Sciatic nerve (tissue), 2 donors: ENCODE results near the gene RAB31. TPM values are rescaled to one million over a fixed set of nuclear protein-coding genes. Genes with fewer than 3 reads are reported as not detected.
A peak's percentile ranks its signal among the peaks of the same experiment; 100 is the strongest.

ENCODE experiments used
- ATAC-seq: fragments of 200-7000 bp; cut with Tn5 transposase; one replicate; pipeline ENCODE4 v1.9.1; 2020; ENCODE audit warnings: mild to moderate bottlenecking, moderate library complexity
- DNase-seq: peaks from one replicate; pipeline ENCODE4 v3.0.0-alpha.2; 2020; ENCODE audit warnings: low spot score
- intact Hi-C: fragments of 100-400 bp; cut with DNase I; formaldehyde crosslinking; loops from one replicate; pipeline ENCODE4 v1.14.2; 2022
- total RNA-seq: library from RNA; stranded (reverse); fragmentation: NEBNext Ultra II Directional; extraction: Animal tissue kit (Norgen Biotek cat#: 25700); gene quantifications from one replicate; pipeline ENCODE4 v1.2.1, GENCODE V29; 2021
- donor health status: DM: no; HTN: no; CAD: no.
- donor health status: DM: no; HTN: no; CAD: no.

The RAB31 gene
- total RNA-seq, 1 donor from 2014 or later: 53.4 TPM

- ATAC-seq: peak; percentile 45
- DNase-seq: no peak
- intact Hi-C loops: no loop called here
Observed at GRCh38 chr18:9823805-9824473, 115.8 kb downstream of the RAB31 start.

- intact Hi-C loops: no loop called here
- no peak for DNase-seq
- peak; percentile 66 for ATAC-seq
Observed at GRCh38 chr18:9824474-9824832, 116.4 kb downstream of the RAB31 start.

GRCh38 chr18:9824952-9825371 is 116.9 kb downstream of the RAB31 start:
- no peak for DNase-seq
- peak; percentile 38 for ATAC-seq
- intact Hi-C loops: no loop called here

GRCh38 chr18:9825571-9826073 is 117.5 kb downstream of the RAB31 start:
- intact Hi-C loops: no loop called here
- DNase-seq: no peak
- peak; percentile 86 for ATAC-seq

- intact Hi-C loops: no loop called here
- no peak for DNase-seq
Observed at GRCh38 chr18:9826685-9827084, 118.6 kb downstream of the RAB31 start.

GRCh38 chr18:9827211-9827792 is 119.2 kb downstream of the RAB31 start:
- ATAC-seq (no peak), DNase-seq (no peak)
- intact Hi-C loops: no loop called here

More at GRCh38 chr18:9826685-9827084, 118.6 kb downstream of the RAB31 start:
- no peak for ATAC-seq

- intact Hi-C loops: no loop called here
- ATAC-seq (peak; percentile 22), DNase-seq (no peak)
Observed at GRCh38 chr18:9827793-9828505, 119.8 kb downstream of the RAB31 start.

GRCh38 chr18:9828506-9829396 is 120.7 kb downstream of the RAB31 start:
- ATAC-seq: no peak
- intact Hi-C loops: no loop called here
- no peak for DNase-seq

GRCh38 chr18:9829397-9829712 is 121.3 kb downstream of the RAB31 start:
- no peak for ATAC-seq

GRCh38 chr18:9831036-9831722 is 123.1 kb downstream of the RAB31 start:
- ATAC-seq (no peak), DNase-seq (no peak)
- intact Hi-C loops: no loop called here

More at GRCh38 chr18:9829397-9829712, 121.3 kb downstream of the RAB31 start:
- intact Hi-C loops: no loop called here
- DNase-seq: no peak

GRCh38 chr18:9831723-9832199 is 123.7 kb downstream of the RAB31 start:
- intact Hi-C loops: no loop called here
- no peak for DNase-seq
- ATAC-seq: peak; percentile 6

- intact Hi-C loops: no loop called here
- ATAC-seq (no peak), DNase-seq (no peak)
Observed at GRCh38 chr18:9832871-9833270, 124.8 kb downstream of the RAB31 start.

GRCh38 chr18:9834551-9834950 is 126.5 kb downstream of the RAB31 start:
- intact Hi-C loops: no loop called here

GRCh38 chr18:9835113-9835755 is 127.1 kb downstream of the RAB31 start:
- intact Hi-C loops: no loop called here
- no peak for ATAC-seq

More at GRCh38 chr18:9834551-9834950, 126.5 kb downstream of the RAB31 start:
- DNase-seq (no peak), ATAC-seq (no peak)

GRCh38 chr18:9835825-9836224 is 127.7 kb downstream of the RAB31 start:
- intact Hi-C loops: no loop called here
- ATAC-seq (peak; percentile 47), DNase-seq (no peak)

More at GRCh38 chr18:9835113-9835755, 127.1 kb downstream of the RAB31 start:
- no peak for DNase-seq

GRCh38 chr18:9838144-9838877 is 130.2 kb downstream of the RAB31 start:
- intact Hi-C loops: no loop called here
- ATAC-seq (peak; percentile 12), DNase-seq (no peak)

GRCh38 chr18:9839211-9839610 is 131.1 kb downstream of the RAB31 start:
- DNase-seq: no peak
- intact Hi-C loops: no loop called here
- ATAC-seq: no peak
